Stimulated activated CD4-positive, alpha-beta T cell treated with anti-CD3 and anti-CD28 coated beads, Interleukin-4, amount 100 ng/mL, for 1 hour (primary cell): ENCODE results near the gene WASF2.
"Not testable (repeated sequence)": the region's sequence is repeated elsewhere in the genome, so short reads cannot be mapped to it uniquely, and the experiment has no call there.

ENCODE experiments used
- DNase-seq: peaks from one replicate; pipeline ENCODE4 v3.0.0-alpha.2; 2020

WASF2 gene

DNA sequence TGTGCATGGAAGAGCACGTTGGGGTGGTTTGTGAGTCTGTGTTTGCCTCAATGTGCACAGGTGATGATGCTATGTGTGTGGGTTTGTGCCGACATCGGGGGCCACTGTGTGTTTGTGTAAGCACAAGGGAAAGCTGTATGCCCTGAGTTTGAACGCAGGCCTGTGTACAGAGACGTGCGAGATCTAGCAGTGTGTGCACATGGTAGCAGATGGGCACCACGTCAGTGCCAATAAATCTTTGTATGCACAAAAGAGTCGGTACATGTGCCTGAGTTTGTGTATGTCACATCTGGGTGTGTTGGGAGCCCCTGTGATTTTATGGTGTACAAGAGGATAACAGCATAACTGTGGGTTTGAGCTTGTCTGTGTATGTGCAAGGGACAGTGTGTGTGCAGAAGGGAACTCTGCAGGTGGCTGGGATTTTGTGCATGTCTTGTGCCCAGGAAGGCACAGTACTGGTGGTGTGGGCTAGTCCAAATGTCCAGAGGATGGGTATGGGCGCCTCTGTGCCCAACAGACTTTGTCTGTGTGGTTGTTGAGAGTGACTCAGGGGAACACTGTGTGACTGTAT is 32.0 kb upstream of the WASF2 start:
- no peak for DNase-seq

GRCh38 chr1:27521336-27521831 is 31.4 kb upstream of the WASF2 start:
- peak; percentile 63 for DNase-seq

DNA sequence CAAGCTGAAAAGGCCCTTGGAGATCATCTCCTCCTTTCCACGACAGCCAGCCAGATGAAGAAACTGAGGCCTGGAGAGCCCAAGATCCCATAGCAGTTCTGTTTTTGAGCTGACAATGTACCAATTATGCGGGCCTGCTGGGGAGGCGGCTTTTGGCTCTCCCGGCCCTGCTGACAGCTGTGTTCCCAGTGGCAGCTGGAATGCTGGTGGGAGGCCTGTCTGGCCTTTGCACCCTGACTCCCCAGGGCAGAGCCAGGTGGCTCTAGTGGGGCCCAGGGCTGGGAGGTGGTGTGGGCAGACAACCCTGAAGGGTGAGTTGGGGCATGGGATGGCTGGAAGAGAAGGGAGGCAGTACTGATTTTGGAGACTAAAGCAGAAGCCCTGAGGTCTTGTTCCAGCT is 30.7 kb upstream of the WASF2 start:
- DNase-seq, result no peak

GRCh38 chr1:27519331-27520258 is 29.6 kb upstream of the WASF2 start:
- no peak for DNase-seq

GRCh38 chr1:27518808-27519207 is 28.8 kb upstream of the WASF2 start:
- DNase-seq, result no peak

- DNase-seq, result no peak
Observed at GRCh38 chr1:27517907-27518718, 28.1 kb upstream of the WASF2 start.

- DNase-seq, result no peak
Observed at GRCh38 chr1:27517301-27517700, 27.3 kb upstream of the WASF2 start.

GRCh38 chr1:27515626-27516025 is 25.7 kb upstream of the WASF2 start:
- DNase-seq, result no peak

DNA sequence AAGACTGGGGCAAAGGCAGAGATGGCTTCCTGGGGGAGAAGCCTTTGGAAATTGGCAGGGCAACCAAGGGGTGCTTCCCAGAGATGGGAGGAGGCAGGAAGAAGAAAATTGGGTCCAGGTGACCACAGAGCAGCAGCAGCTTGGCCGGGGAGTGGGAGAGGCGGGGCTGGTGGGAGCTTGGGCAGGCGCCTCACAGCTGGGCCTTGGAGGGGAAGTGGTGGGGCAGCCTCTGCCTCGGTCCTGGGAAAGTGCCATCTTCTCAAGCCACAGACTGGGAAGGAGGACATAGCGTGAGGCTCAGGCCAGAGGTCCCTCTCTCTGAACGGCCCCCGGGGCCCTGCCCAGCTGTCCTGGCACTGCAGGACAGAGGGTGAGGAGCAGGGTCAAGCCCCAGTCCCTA is 24.0 kb upstream of the WASF2 start:
- DNase-seq, result no peak

DNA sequence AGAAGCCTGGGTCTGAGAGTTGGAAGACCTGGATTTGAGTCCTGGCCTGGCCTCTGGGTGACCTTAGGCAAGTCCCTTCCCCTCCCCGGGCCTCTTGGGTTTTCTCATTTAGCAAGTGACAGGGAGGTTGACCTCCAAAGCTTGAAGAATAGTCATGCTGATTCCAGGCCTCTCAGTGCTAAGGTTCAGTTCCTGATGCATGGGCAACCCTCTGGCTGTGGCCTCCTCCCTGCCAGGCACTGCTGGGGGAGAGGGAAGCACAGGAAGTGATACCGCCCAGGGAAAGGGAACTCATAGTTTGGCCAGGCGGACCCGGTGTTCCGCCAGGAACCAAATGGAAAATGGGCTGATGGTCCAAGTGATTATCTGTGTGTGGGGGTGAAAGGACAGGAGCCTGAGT is 23.6 kb upstream of the WASF2 start:
- DNase-seq, result no peak

GRCh38 chr1:27509127-27510080 is 19.4 kb upstream of the WASF2 start:
- no peak for DNase-seq

- DNase-seq, result no peak
Observed at GRCh38 chr1:27507960-27508665, 18.1 kb upstream of the WASF2 start.

- no peak for DNase-seq
Observed at GRCh38 chr1:27506703-27507102, 16.7 kb upstream of the WASF2 start.

- DNase-seq, result no peak
Observed at GRCh38 chr1:27505420-27505680, 15.4 kb upstream of the WASF2 start.

DNA sequence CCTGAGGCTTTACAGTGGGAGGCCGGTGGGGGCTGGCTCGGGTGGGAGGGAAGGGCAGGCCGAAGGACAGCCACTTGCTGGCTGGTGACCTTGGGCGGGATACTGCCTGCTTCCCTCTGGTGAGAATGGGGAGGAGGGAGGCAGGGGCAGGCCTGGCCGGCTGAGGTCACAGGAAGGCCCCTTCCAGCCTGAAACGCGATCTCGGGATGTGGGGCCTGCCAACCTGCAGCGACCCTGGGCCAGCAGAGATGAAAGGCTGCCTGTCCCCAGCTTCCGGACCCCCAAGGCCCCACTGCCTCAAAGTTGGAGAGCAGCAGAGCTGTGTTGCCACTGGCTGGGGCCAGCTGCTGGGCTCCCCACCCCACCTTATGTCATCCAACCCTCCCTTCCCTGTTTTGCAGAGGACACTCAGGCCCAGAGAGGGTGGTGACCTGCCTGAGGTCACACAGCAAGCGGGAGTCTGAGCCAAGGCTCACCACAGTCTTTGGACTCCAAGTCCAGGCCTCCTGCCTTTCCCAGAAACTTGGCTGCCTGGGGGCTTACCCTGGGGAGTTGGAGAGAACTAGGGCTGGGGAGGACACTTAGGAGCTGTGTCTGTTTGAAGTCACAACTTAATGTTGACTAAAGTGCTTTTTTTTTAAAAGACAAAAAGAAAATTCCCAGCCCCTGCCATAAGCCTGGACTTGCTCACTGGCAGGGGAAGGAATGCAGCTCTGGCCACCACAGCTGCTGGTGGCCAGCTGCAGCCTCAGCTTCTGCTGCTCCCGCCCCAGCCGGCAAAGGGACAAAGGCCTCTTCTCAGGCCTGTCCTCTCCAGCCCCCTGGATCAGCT is 14.8 kb upstream of the WASF2 start:
- DNase-seq, result no peak

DNA sequence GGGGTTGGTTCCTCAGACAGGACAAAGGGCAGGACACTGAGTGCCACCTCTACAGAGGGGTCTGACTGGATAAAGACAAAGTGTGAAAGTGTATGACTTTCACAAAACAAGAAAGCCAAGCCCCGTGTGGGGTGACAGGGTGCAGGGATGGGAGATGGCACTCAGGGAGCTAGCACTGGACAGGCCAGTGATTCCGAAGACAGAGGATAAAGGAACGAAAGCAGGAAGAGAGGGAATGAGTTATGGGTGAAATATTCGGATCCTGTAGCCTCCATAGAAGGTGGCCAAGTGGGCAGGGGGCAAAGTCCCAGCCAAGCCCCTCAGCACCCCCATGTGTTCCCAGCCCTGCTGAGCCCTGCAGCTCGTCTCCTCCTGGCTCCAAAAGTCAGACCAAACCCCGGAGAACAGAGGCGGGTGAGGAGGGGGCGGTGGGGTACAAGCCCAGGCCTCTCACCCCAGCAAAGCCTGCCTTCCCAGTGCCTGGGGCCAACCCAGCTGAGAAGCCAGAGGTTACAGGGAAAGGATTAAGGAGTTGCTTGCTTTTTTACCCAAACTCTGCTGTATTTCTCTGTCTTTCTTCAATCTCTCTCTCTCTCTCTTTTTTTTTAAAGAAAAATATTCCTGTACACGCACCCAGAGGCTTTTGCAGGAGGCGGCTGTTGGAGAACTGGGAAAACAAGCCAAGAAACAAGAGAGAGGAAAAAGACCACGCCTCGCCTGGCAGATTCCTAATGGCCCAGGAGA is 14.0 kb upstream of the WASF2 start:
- DNase-seq, result no peak

- DNase-seq, result no peak
Observed at GRCh38 chr1:27503033-27503432, 13.1 kb upstream of the WASF2 start.

DNA sequence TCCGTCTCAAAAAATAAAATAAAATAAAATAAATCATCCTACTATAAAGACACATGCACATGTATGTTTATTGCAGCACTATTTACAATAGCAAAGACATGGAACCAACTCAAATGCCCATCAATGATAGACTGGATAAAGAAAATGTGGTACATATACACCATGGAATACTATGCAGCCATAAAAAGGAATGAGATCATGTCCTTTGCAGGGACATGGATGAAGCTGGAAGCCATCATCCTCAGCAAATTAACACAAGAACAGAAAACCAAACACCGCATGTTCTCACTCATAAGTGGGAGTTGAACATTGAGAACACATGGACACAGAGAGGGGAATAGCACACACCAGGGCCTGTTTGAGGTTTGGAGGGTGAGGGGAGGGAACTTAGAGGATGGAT is 11.2 kb upstream of the WASF2 start:
- DNase-seq, result not testable (repeated sequence)

DNA sequence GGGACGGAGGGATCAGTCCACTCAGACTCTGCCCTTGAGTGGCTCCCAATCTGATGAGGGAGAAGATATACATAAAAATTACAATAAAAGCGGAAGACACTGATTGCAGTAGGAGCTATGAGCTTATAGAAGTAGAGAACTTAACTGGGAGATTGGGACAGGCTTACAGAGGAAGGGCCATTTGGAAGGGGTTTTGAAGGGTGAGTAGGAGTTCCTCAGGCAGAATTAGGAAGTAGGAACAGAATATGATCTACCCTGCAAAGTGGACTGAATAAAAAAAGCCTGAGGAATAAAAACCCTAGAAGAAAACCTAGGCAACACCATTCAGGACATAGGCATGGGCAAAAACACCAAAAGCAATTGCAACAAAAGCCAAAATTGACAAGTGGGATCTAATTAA is 9.2 kb upstream of the WASF2 start:
- DNase-seq, result no peak

- no peak for DNase-seq
Observed at GRCh38 chr1:27496604-27497155, 6.7 kb upstream of the WASF2 start.
